Hepatocyte (in vitro differentiated cells): ENCODE measurements around the gene PLOD2. TPM values are rescaled to one million over a fixed set of nuclear protein-coding genes. Genes with fewer than 3 reads are reported as not detected.

Experiments
- DNase-seq: peaks from one replicate; pipeline ENCODE4 v3.0.0-alpha.2; 2016; ENCODE audit warnings: low spot score
- H2AFZ ChIP-seq: fragments of 200-600 bp; sonication (generic); 2 replicates; pipeline ENCODE4 v1.6.0; 2016; ENCODE audit warnings: antibody characterized with exemption, mild to moderate bottlenecking
- H3K27ac ChIP-seq: fragments of 200-600 bp; sonication (generic); 2 replicates; pipeline ENCODE4 v1.5.1; 2016; ENCODE audit warnings: mild to moderate bottlenecking
- H3K27me3 ChIP-seq: fragments of 200-600 bp; sonication (generic); 2 replicates; pipeline ENCODE4 v1.6.1; 2016
- H3K36me3 ChIP-seq: fragments of 200-600 bp; sonication (generic); replicated peaks from 2 replicates; pipeline ENCODE4 v1.5.1; 2016; ENCODE audit warnings: low read depth; ENCODE audit not compliant: insufficient read depth
- H3K4me1 ChIP-seq: fragments of 200-600 bp; sonication (generic); 2 replicates; pipeline ENCODE4 v1.5.1; 2016; ENCODE audit warnings: mild to moderate bottlenecking, moderate library complexity; ENCODE audit not compliant: insufficient read depth
- H3K4me2 ChIP-seq: fragments of 200-600 bp; sonication (generic); 2 replicates; pipeline ENCODE4 v1.6.0; 2016
- H3K4me3 ChIP-seq: fragments of 200-600 bp; sonication (generic); 2 replicates; pipeline ENCODE4 v1.5.1; 2016; ENCODE audit warnings: mild to moderate bottlenecking
- H3K79me2 ChIP-seq: fragments of 200-600 bp; sonication (generic); 2 replicates; pipeline ENCODE4 v1.6.0; 2017; ENCODE audit warnings: mild to moderate bottlenecking
- H3K9me2 ChIP-seq: fragments of 200-600 bp; sonication (generic); replicated peaks from 2 replicates; pipeline ENCODE4 v1.6.0; 2017; ENCODE audit warnings: mild to moderate bottlenecking; ENCODE audit not compliant: insufficient read depth
- H3K9me3 ChIP-seq: fragments of 200-600 bp; sonication (generic); 2 replicates; pipeline ENCODE4 v1.5.1; 2016; ENCODE audit warnings: low read depth, mild to moderate bottlenecking
- H4K20me1 ChIP-seq: fragments of 200-600 bp; sonication (generic); 2 replicates; pipeline ENCODE4 v1.6.0; 2016; ENCODE audit warnings: mild to moderate bottlenecking; ENCODE audit not compliant: insufficient read depth, poor library complexity, severe bottlenecking
- EZH2 ChIP-seq: fragments of 200-600 bp; sonication (generic); IDR thresholded peaks from 2 replicates; pipeline ENCODE4 v1.6.1; 2016; ENCODE audit warnings: antibody characterized with exemption, mild to moderate bottlenecking, borderline replicate concordance
- EZH2phosphoT487 ChIP-seq: fragments of 200-600 bp; sonication (generic); IDR thresholded peaks from one replicate; pipeline ENCODE4 v1.6.1; 2018; ENCODE audit warnings: antibody characterized with exemption, mild to moderate bottlenecking, low read depth, moderate library complexity; ENCODE audit not compliant: unreplicated experiment, severe bottlenecking
- WGBS: methylation state at CpG from one replicate; pipeline ENCODE4 v1.1.6; 2016; ENCODE audit warnings: low lambda C conversion rate; ENCODE audit errors: missing lambda C conversion rate; 5-methylcytosine and 5-hydroxymethylcytosine counted together
- polyA plus RNA-seq: library from polyadenylated mRNA; unstranded; fragments of >200 nt; fragmentation: Nextera tagmentation; extraction: Ambion mirVana; gene quantifications from 2 replicates; pipeline ENCODE4 v1.2.1, GENCODE V29; 2016
- total RNA-seq: library from RNA; depleted of rRNA; stranded (reverse); fragments of >200 nt; gene quantifications from 2 replicates; pipeline ENCODE4 v1.2.3, GENCODE V29; 2014
- TF ChIP-seq, protein P1 (sequence below): fragments of 200-600 bp; sonication (generic); IDR thresholded peaks from 2 replicates; pipeline ENCODE4 v1.5.1; 2016; ENCODE audit warnings: antibody characterized with exemption, mild to moderate bottlenecking; ENCODE audit not compliant: poor library complexity

PLOD2 gene
- total and polyA plus RNA-seq, 2 experiments from 2014 or later: 97.3 to 148 TPM

DNA sequence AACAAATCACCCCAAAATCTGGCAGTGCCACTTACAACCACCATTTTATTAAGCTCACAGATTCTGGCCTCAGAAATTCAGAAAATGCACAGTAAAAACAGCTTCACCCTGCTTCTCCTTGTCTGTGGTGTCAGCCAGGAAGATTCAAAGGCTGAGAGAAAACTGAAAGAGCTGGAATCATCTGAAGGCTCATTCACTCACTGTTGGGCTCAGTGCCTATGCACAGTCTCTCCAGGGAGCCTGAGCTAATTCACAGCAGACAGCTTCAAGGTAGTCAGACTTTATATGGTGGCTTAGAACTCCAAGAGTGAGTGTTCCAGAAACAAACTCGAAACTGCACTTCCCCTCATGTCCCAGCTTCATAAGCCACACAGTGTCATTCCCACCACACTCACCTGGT lies 16.5 kb upstream of the PLOD2 start:
- no peaks in the 10 kb centered on the region for H3K36me3 ChIP-seq
- no peaks in the 10 kb centered on the region for H4K20me1 ChIP-seq
- no peak for DNase-seq
- H3K9me3 ChIP-seq: no peaks in the 10 kb centered on the region
- no peak overlapping the region for H2AFZ ChIP-seq
- TF ChIP-seq EZH2 (no peak), EZH2phosphoT487 (no peak)
- TF ChIP-seq, protein P1, sequence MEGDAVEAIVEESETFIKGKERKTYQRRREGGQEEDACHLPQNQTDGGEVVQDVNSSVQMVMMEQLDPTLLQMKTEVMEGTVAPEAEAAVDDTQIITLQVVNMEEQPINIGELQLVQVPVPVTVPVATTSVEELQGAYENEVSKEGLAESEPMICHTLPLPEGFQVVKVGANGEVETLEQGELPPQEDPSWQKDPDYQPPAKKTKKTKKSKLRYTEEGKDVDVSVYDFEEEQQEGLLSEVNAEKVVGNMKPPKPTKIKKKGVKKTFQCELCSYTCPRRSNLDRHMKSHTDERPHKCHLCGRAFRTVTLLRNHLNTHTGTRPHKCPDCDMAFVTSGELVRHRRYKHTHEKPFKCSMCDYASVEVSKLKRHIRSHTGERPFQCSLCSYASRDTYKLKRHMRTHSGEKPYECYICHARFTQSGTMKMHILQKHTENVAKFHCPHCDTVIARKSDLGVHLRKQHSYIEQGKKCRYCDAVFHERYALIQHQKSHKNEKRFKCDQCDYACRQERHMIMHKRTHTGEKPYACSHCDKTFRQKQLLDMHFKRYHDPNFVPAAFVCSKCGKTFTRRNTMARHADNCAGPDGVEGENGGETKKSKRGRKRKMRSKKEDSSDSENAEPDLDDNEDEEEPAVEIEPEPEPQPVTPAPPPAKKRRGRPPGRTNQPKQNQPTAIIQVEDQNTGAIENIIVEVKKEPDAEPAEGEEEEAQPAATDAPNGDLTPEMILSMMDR: no peak
- H3K27ac ChIP-seq: no peak overlapping the region
- H3K9me2 ChIP-seq: no peaks in the 10 kb centered on the region
- peaks cover 6% of the 10 kb centered on the region for H3K4me1 ChIP-seq
- no peak overlapping the region for H3K4me2 ChIP-seq
- 92% methylated on average over 1 of the region's 1 CpG for WGBS
- no peaks in the 10 kb centered on the region for H3K79me2 ChIP-seq
- no peak overlapping the region for H3K4me3 ChIP-seq
- H3K27me3 ChIP-seq: no peaks in the 10 kb centered on the region

DNA sequence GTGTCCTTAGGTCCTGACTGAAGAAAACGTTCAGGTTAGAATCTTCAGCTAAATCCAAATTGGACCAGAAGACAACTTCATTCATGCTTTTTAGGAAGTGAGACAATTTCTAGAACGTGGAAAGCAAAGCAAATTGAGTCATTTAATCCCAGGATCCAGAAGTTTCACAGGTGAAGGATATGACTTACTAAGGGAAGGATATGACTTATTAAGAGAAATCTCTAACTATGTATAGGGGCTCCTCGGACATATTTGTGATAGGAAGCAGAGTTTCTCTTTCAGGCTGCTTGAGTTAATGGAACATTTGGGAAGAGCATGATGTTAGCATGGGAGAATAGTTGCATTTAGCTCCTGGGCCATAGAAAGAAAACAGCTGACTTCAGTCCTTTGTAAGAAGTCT lies 16.1 kb upstream of the PLOD2 start:
- Histone ChIP-seq H3K27ac (no peak overlapping the region), H3K27me3 (no peaks in the 10 kb centered on the region), H3K36me3 (no peaks in the 10 kb centered on the region), H3K9me2 (no peaks in the 10 kb centered on the region), H3K9me3 (no peaks in the 10 kb centered on the region), H3K4me3 (no peak overlapping the region), H2AFZ (no peak overlapping the region), H3K4me1 (peaks cover 9% of the 10 kb centered on the region), H3K79me2 (no peaks in the 10 kb centered on the region), H4K20me1 (no peaks in the 10 kb centered on the region), H3K4me2 (no peak overlapping the region)
- TF ChIP-seq, protein P1: no peak
- TF ChIP-seq EZH2: no peak
- no peak for TF ChIP-seq EZH2phosphoT487
- no peak for DNase-seq
- 84% methylated on average over 3 of the region's 3 CpGs for WGBS

DNA sequence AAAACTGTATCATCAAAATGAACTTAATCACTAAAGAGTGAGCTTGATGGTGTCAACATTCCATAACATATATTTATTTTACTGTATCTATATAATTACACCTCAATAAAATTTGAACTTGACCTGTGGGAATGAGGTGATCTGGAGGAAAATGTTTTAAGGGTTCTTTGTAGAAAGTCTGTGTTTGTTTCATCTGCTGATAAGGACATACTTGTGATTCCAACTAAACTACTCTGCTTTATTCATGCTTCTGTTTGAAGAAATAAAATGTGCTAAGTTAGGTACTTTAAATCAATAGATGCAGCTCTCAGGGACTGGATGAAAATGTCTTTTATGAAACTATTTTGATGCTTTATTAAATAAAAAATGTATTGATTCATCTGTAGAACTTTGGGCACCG lies 11.6 kb upstream of the PLOD2 start:
- Histone ChIP-seq H3K4me3 (no peak overlapping the region), H3K79me2 (no peaks in the 10 kb centered on the region), H3K27me3 (no peaks in the 10 kb centered on the region), H3K27ac (no peak overlapping the region), H2AFZ (no peak overlapping the region), H3K9me3 (no peaks in the 10 kb centered on the region), H3K4me2 (no peak overlapping the region), H3K4me1 (peaks cover 9% of the 10 kb centered on the region), H3K36me3 (no peaks in the 10 kb centered on the region), H3K9me2 (no peaks in the 10 kb centered on the region), H4K20me1 (no peaks in the 10 kb centered on the region)
- no peak for DNase-seq
- TF ChIP-seq, protein P1: no peak
- TF ChIP-seq EZH2phosphoT487: no peak
- no peak for TF ChIP-seq EZH2
- 69% methylated on average over 1 of the region's 1 CpG for WGBS

DNA sequence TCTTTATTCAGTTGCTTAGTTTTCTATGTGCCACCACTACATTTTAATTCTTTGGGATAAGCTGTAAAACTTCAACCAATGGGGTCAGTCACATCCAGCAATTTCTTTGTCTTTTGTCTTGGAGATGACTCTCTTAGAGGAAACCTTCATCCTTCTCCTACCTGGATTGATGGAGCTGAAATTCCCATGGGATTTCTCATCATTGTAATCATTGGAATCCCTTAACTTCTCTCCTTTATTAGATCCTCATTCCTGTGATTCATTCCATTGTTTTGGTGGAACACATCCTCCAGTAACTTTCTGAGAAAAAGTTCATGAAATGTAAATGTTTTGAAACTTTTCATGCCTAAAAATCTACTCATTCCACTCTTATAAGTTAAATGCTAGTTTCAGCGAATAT lies 9.6 kb upstream of the PLOD2 start:
- H2AFZ ChIP-seq: no peak overlapping the region
- H4K20me1 ChIP-seq: no peaks in the 10 kb centered on the region
- no peaks in the 10 kb centered on the region for H3K9me3 ChIP-seq
- no peak overlapping the region for H3K4me3 ChIP-seq
- no peak overlapping the region for H3K27ac ChIP-seq
- TF ChIP-seq EZH2 (no peak), EZH2phosphoT487 (no peak)
- TF ChIP-seq, protein P1: no peak
- H3K27me3 ChIP-seq: no peaks in the 10 kb centered on the region
- H3K4me1 ChIP-seq: peaks cover 22% of the 10 kb centered on the region
- H3K9me2 ChIP-seq: no peaks in the 10 kb centered on the region
- DNase-seq: no peak
- WGBS: 96% methylated on average over 1 of the region's 1 CpG
- H3K36me3 ChIP-seq: no peaks in the 10 kb centered on the region
- no peaks in the 10 kb centered on the region for H3K79me2 ChIP-seq
- H3K4me2 ChIP-seq: no peak overlapping the region
